ENCODE data around the gene CDH23. TPM values are rescaled to one million over a fixed set of nuclear protein-coding genes. Genes with fewer than 3 reads are reported as not detected.
A peak's percentile ranks its signal among the peaks of the same experiment; 100 is the strongest.

The CDH23 gene
- total and polyA plus RNA-seq, 10 donors: 2.0 to 19.9 (median 11.0) TPM

- H3K27ac ChIP-seq: peak overlapping the region; percentile 86 to 98 (median 93)
- TF ChIP-seq POLR2AphosphoS5 (IDR thresholded peaks at IDR 0.05) (peak; percentile 93 to 97 (median 97)), POLR2A (IDR thresholded peaks at IDR 0.05) (peak in 1 of 3 donors; percentile 86), CTCF (IDR thresholded peaks at IDR 0.05 in 8 of 11, conservative IDR thresholded peaks at IDR 0.05 in 3 of 11) (peak in 10 of 11 experiments; percentile 8 to 67 (median 53))
- WGBS, 5 donors: 0 to 4% (median 1%) methylated on average over 13 to 15 of the region's 15 CpGs
- H3K9me3 ChIP-seq: no peaks in the 10 kb centered on the region
- H3K27me3 ChIP-seq (replicated peaks in 1 of 7): no peaks in the 10 kb centered on the region
- H3K4me3 ChIP-seq: peak overlapping the region in 2 of 8 donors; percentile 10 to 50
- peaks cover 83 to 100% (median 94%) of the 10 kb centered on the region in 6 donors for H3K4me1 ChIP-seq
- DNase-seq: peak; percentile 96
- H3K36me3 ChIP-seq: peaks cover 0 to 51% (median 30%) of the 10 kb centered on the region in 6 donors
- intact Hi-C loops (cut with DNase I; ENCODE audit: low total_unique reads): no loop called here
Observed at GRCh38 chr10:71748671-71749191, 352.0 kb downstream of the CDH23 start.

GRCh38 chr10:71749396-71749795 is 352.7 kb downstream of the CDH23 start:
- peaks cover 0 to 58% (median 30%) of the 10 kb centered on the region in 6 donors for H3K36me3 ChIP-seq
- intact Hi-C loops (cut with DNase I; ENCODE audit: low total_unique reads): no loop called here
- DNase-seq: peak; percentile 82
- WGBS, 5 donors: 50 to 74% (median 66%) methylated on average over 4 of the region's 4 CpGs
- H3K9me3 ChIP-seq: no peaks in the 10 kb centered on the region
- H3K4me1 ChIP-seq: peaks cover 90 to 100% (median 96%) of the 10 kb centered on the region in 6 donors
- H3K27ac ChIP-seq: peak overlapping the region; percentile 86 to 98 (median 93)
- peak overlapping the region in 1 of 8 donors; percentile 50 for H3K4me3 ChIP-seq
- TF ChIP-seq CTCF (IDR thresholded peaks at IDR 0.05 in 8 of 11, conservative IDR thresholded peaks at IDR 0.05 in 3 of 11) (no peak), POLR2A (IDR thresholded peaks at IDR 0.05) (no peak), POLR2AphosphoS5 (IDR thresholded peaks at IDR 0.05) (no peak)
- H3K27me3 ChIP-seq (replicated peaks in 1 of 7): no peaks in the 10 kb centered on the region

GRCh38 chr10:71750124-71750841 is 353.6 kb downstream of the CDH23 start:
- Histone ChIP-seq H3K27me3 (replicated peaks in 1 of 7) (no peaks in the 10 kb centered on the region), H3K4me3 (peak overlapping the region in 3 of 8 donors; percentile 1 to 50 (median 7)), H3K4me1 (peaks cover 89 to 100% (median 98%) of the 10 kb centered on the region in 6 donors), H3K9me3 (no peaks in the 10 kb centered on the region), H3K27ac (peak overlapping the region; percentile 86 to 98 (median 93)), H3K36me3 (peaks cover 0 to 66% (median 34%) of the 10 kb centered on the region in 6 donors)
- peak; percentile 88 for DNase-seq
- 51 to 70% (median 54%) methylated on average over 15 of the region's 15 CpGs for WGBS, 5 donors
- TF ChIP-seq POLR2A (IDR thresholded peaks at IDR 0.05) (peak in 1 of 3 donors; percentile 50), POLR2AphosphoS5 (IDR thresholded peaks at IDR 0.05) (peak; percentile 67 to 89 (median 87)), CTCF (IDR thresholded peaks at IDR 0.05 in 8 of 11, conservative IDR thresholded peaks at IDR 0.05 in 3 of 11) (no peak)
- intact Hi-C loops (cut with DNase I; ENCODE audit: low total_unique reads): no loop called here

- Histone ChIP-seq H3K27ac (peak overlapping the region; percentile 86 to 98 (median 93)), H3K36me3 (peaks cover 0 to 73% (median 36%) of the 10 kb centered on the region in 6 donors), H3K27me3 (replicated peaks in 1 of 7) (no peaks in the 10 kb centered on the region), H3K4me3 (peak overlapping the region in 3 of 8 donors; percentile 1 to 50 (median 7)), H3K9me3 (no peaks in the 10 kb centered on the region), H3K4me1 (peaks cover 83 to 100% (median 98%) of the 10 kb centered on the region in 6 donors)
- intact Hi-C loops (cut with DNase I; ENCODE audit: low total_unique reads): no loop called here
- peak; percentile 76 for DNase-seq
- WGBS, 5 donors: 59 to 85% (median 65%) methylated on average over 4 to 5 of the region's 5 CpGs
- TF ChIP-seq POLR2AphosphoS5 (IDR thresholded peaks at IDR 0.05) (no peak), POLR2A (IDR thresholded peaks at IDR 0.05) (no peak), CTCF (IDR thresholded peaks at IDR 0.05 in 8 of 11, conservative IDR thresholded peaks at IDR 0.05 in 3 of 11) (no peak)
Observed at GRCh38 chr10:71750986-71751385, 354.3 kb downstream of the CDH23 start.
